C4-2B (cell line): Measurements from ENCODE around the gene ARL15.

Experiments
- H3K27ac ChIP-seq: fragments of 450-650 bp; 2 replicates; pipeline ENCODE4 v1.5.1; 2017
- ZFX ChIP-seq: fragments of 450-650 bp; IDR thresholded peaks from 2 replicates; pipeline ENCODE4 v1.6.1; 2017
- TF ChIP-seq, protein P1 (sequence below): fragments of 450-650 bp; conservative IDR thresholded peaks from 2 replicates; pipeline ENCODE4 v1.5.1; 2017; ENCODE audit warnings: mild to moderate bottlenecking

ARL15 gene

DNA sequence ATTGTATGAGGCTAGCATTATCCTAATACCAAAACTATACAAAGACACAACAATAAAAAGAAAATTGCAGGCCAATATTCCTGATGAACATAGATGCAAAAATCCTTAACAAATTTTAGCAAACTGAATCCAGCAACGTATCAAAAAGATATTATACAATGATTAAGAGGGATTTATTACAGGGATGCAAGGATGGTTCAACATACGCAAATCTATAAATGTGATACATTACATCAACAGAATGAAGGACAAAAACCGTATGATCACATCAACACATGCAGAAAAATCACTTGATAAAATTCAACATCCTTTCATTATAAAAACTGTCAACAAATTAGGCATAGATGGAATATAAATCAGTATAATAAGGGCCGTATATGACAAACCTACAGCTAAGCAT is 27.1 kb upstream of the ARL15 start:
- no peak for TF ChIP-seq ZFX
- TF ChIP-seq, protein P1, sequence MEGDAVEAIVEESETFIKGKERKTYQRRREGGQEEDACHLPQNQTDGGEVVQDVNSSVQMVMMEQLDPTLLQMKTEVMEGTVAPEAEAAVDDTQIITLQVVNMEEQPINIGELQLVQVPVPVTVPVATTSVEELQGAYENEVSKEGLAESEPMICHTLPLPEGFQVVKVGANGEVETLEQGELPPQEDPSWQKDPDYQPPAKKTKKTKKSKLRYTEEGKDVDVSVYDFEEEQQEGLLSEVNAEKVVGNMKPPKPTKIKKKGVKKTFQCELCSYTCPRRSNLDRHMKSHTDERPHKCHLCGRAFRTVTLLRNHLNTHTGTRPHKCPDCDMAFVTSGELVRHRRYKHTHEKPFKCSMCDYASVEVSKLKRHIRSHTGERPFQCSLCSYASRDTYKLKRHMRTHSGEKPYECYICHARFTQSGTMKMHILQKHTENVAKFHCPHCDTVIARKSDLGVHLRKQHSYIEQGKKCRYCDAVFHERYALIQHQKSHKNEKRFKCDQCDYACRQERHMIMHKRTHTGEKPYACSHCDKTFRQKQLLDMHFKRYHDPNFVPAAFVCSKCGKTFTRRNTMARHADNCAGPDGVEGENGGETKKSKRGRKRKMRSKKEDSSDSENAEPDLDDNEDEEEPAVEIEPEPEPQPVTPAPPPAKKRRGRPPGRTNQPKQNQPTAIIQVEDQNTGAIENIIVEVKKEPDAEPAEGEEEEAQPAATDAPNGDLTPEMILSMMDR: no peak
- H3K27ac ChIP-seq: no peak overlapping the region

DNA sequence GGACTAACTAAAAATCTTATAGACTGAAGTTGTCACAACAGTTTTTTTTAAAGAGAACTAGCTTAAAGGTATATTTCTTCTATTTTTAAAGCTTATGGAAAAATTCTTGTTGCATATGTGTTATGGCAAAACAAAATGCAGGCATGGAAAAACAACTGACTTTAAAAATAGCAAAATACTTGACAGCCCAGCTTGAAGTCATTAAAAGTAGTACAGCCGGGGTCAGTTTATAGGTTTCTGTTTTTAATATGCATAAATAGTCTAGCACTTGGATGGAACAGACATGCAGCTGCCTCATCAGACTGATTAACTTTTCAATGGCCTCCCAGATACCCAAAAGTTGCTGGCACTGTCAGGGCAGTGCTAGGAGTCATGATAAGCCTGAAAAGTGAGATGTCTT is 22.3 kb upstream of the ARL15 start:
- no peak overlapping the region for H3K27ac ChIP-seq
- no peak for TF ChIP-seq ZFX
- TF ChIP-seq, protein P1: no peak

DNA sequence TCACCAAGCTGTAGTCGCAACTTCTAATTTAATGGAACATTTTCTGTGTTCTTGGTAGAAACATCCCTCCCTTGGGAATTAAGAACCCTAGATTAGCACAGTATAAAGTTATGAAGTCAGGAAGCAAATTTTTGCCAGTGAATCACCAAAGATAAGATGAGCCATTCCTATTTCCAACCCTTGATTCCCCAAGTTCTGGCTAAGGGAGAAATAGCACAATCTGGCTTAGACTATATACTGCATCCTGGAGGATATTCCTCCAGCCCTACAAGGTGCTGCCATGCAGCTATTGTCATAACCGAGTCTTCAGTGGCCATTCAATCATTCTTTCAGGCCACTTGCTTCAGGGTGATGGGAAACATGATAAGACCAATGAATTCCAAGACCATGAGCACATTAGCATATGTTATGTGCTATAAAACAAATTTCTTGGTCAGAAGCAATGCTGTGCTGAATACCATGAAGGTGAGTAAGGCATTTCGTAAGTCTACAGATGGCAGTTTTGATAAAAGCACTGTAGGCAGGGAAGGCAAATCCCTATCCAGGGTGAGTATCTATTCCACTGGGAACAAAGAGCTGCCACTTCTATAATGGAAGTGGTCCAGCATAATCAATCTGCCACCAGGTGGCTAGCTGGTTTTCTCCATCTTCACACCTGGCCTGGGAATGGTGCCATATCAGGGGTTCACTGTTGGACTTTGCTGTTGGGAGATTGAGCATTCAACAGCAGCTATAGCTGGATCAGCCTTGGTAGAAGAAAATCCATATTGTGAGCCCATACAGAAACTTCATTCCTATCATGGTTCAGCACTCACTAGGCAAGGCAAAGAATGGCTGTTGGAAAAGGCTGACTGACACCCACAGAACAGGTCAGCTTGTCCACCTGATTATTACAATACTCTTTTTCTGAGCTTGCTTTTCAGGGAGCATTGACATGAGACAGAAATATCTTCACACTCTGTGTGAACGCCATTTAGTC is 19.6 kb upstream of the ARL15 start:
- H3K27ac ChIP-seq: no peak overlapping the region
- TF ChIP-seq, protein P1: no peak; the same call in 1 of the 2 replicates
- TF ChIP-seq ZFX: no peak

- TF ChIP-seq, protein P1: no peak
- no peak for TF ChIP-seq ZFX
- no peak overlapping the region for H3K27ac ChIP-seq
These were observed 16.4 kb upstream of the ARL15 start for GRCh38 chr5:54326662-54327270.

- no peak overlapping the region for H3K27ac ChIP-seq
- no peak for TF ChIP-seq ZFX
- TF ChIP-seq, protein P1: no peak
These were observed 15.4 kb upstream of the ARL15 start for GRCh38 chr5:54325610-54326311.

- no peak for TF ChIP-seq ZFX
- TF ChIP-seq, protein P1: no peak
- no peak overlapping the region for H3K27ac ChIP-seq
These were observed 14.9 kb upstream of the ARL15 start for GRCh38 chr5:54325272-54325609.
